Left hindlimb (tissue), 1 donor: ENCODE results near the gene GPR83.
"Not testable (repeated sequence)": the region's sequence is repeated elsewhere in the genome, so short reads cannot be mapped to it uniquely, and the experiment has no call there.

Source experiments
- DNase-seq: peaks from one replicate; pipeline ENCODE4 v3.0.0-alpha.2; 2018

GPR83 gene

GRCh38 chr11:94350850-94351563 is 50.2 kb downstream of the GPR83 start:
- not testable (repeated sequence) for DNase-seq

- not testable (repeated sequence) for DNase-seq
Observed at GRCh38 chr11:94346311-94346710, 54.9 kb downstream of the GPR83 start.

GRCh38 chr11:94343495-94343894 is 57.7 kb downstream of the GPR83 start:
- DNase-seq = no peak

GRCh38 chr11:94342250-94342649 is 59.0 kb downstream of the GPR83 start:
- DNase-seq = no peak

- DNase-seq = no peak
Observed at GRCh38 chr11:94338651-94339050, 62.6 kb downstream of the GPR83 start.

- DNase-seq = no peak
Observed at GRCh38 chr11:94336033-94336432, 65.2 kb downstream of the GPR83 start.

- no peak for DNase-seq
Observed at GRCh38 chr11:94332814-94333213, 68.4 kb downstream of the GPR83 start.

GRCh38 chr11:94330789-94331188 is 70.4 kb downstream of the GPR83 start:
- no peak for DNase-seq

GRCh38 chr11:94329501-94329900 is 71.7 kb downstream of the GPR83 start:
- DNase-seq = no peak

- no peak for DNase-seq
Observed at GRCh38 chr11:94328587-94329080, 72.6 kb downstream of the GPR83 start.
